ENCODE data around the gene NCOA7.

- TF ChIP-seq CTCF (IDR thresholded peaks at IDR 0.05) = no peak
- no peak for TF ChIP-seq POLR2A (IDR thresholded peaks at IDR 0.05)
Observed at GRCh38 chr6:125865015-125865414, 74.3 kb downstream of the NCOA7 start.

Measured in right lobe of liver (tissue), 4 donors.